Umbilical cord (tissue), 2 donors: Measurements from ENCODE around the gene EFL1. TPM values are rescaled to one million over a fixed set of nuclear protein-coding genes. Genes with fewer than 3 reads are reported as not detected.
"Not testable (repeated sequence)": the region's sequence is repeated elsewhere in the genome, so short reads cannot be mapped to it uniquely, and the experiment has no call there.

Experiments used
- DNase-seq: peaks from one replicate; pipeline ENCODE4 v3.0.0-alpha.2; 2015; ENCODE audit warnings: low spot score
- total RNA-seq: library from RNA; depleted of rRNA; stranded (reverse); fragments of >200 nt; gene quantifications from one replicate; pipeline ENCODE4 v1.2.3, GENCODE V29; 2014; ENCODE audit warnings: low replicate concordance; ENCODE audit not compliant: insufficient read depth

Gene EFL1
- total RNA-seq, 1 donor from 2014 or later = 12.5 TPM

- DNase-seq = not testable (repeated sequence)
Measured at GRCh38 chr15:82281276-82281675, 18.7 kb upstream of the EFL1 start.

DNA sequence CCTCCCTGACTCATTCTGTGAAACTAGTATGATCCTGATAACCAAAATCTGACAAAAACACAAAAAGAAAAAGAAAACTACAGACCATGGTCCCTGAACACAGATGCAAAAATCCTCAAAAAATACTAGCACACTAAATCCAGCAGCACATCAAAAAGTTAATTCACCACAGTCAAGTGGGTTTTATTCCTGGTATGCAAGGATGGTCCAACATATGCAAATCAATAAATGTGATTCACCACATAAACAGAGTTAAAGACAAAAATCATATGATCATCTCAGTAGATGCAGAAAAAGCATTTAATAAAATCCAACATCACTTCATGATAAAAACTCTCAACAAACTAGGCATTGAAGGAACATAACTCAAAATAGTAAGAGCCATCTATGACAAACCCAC lies 12.9 kb upstream of the EFL1 start:
- no peak for DNase-seq

DNA sequence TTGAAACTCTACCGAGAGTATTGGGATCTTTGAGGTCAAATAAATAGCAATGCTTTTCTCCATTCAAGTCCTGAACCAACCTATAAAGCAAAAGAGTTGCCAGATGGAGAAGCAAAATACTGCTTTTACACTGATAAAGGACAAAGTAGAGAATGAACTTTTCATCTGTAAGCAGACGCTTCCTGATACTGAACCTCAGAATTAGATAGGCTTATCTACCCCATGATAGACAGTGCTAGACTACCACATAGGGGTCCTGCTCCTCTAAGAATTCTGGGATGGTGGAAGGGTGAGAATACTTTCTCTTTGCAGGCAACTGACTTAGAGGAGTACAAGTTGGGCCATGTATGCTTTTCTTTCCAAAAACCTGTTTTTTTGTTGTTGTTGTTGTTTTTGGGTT lies 9.6 kb upstream of the EFL1 start:
- no peak for DNase-seq

GRCh38 chr15:82268454-82268853 lies 5.9 kb upstream of the EFL1 start:
- not testable (repeated sequence) for DNase-seq

GRCh38 chr15:82267137-82267536 lies 4.6 kb upstream of the EFL1 start:
- not testable (repeated sequence) for DNase-seq

DNA sequence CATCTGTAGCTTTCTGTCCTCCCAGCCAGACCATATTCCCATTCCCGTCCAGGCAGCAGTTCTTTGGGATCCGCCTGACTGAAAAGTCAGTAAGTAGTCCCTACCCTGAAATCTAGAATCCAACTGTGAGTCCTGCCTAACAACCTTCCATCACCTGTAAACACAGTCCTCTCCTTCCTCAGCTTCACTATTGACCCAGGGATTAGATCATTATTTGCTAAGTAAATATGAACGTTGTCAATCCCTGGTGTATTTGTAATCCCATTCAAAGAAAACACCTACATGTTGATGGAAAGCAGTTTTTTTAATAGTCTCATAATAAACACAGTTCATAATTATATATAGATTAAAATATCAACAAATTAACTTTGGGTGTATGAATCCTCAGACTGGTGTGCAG lies 816 bp upstream of the EFL1 start:
- no peak for DNase-seq

- DNase-seq = peak; percentile 37
Measured at GRCh38 chr15:82261566-82262421, 740 bp downstream of the EFL1 start.

- DNase-seq = not testable (repeated sequence)
Measured at GRCh38 chr15:82248261-82248660, 14.3 kb downstream of the EFL1 start.

DNA sequence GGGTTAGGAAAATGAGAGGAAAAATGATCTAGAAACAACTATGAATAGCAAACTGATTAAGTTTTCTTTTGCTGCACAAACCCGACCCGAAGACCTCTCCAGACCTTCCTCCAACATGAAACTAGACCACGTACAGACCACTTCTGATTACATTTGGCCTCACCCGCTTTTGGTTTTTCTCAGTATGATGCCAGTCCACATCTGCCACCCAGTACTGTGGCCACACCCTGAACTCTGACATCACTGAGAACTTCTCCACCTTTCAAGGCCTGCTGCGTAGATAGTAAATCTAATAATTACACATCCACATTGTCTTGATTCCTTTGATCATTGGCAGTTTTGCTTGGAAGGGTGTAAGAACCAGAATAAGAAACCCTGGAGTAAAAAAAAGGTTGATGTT lies 16.6 kb downstream of the EFL1 start:
- not testable (repeated sequence) for DNase-seq

DNA sequence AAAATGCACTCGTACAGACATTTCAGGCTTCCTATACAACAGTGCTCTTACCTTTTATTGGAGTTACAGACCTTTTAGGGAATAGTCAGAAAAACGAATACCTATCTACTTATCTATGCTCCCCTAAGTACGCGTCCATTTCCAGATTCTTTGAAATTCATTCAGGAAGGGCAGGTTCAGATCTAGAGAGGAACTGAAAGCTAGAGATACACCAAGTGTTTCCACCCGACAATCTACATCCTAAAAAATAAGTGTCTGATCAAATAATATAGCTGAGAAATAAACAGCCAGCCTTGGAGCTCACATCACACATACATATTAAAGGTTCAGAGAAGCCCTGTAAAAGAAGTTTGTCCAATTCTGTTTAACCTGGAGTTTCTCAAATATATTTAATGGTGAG lies 18.9 kb downstream of the EFL1 start:
- DNase-seq = not testable (repeated sequence)

GRCh38 chr15:82241836-82242499 lies 20.6 kb downstream of the EFL1 start:
- DNase-seq = not testable (repeated sequence)

DNA sequence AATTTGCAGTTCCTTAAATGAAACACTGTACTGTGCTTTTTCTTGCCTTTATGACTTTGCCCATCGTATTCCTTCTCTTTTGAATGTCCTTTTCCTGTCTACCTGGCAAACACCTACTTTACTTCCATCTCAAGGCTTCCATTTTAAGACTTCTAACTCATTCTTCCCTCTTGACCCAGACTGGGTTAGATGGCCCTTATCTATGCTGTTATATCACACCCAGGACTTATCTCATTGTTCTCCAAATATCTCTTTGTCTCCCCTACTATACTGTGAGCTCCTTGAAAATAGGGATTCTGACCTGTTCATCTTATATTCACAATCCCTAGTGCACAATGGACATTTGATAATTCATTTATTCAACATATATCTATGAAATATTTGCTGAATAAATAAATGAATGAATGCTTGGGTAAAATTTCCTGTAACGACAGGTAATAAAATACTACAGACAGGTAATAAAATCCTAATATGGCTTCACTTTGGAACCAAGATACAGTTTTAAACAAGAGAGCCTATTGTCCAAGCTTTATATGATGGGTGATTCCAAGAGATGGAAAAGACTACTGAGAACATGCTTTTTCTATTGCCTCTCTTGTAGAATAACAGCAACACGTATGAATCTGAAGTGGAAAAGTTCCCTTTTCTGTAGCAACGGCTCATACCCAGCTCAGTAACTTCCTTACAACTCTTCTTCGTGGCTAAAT lies 22.7 kb downstream of the EFL1 start:
- no peak for DNase-seq

GRCh38 chr15:82237944-82238534 lies 24.5 kb downstream of the EFL1 start:
- not testable (repeated sequence) for DNase-seq

- DNase-seq = no peak
Measured at GRCh38 chr15:82231842-82232241, 30.7 kb downstream of the EFL1 start.

DNA sequence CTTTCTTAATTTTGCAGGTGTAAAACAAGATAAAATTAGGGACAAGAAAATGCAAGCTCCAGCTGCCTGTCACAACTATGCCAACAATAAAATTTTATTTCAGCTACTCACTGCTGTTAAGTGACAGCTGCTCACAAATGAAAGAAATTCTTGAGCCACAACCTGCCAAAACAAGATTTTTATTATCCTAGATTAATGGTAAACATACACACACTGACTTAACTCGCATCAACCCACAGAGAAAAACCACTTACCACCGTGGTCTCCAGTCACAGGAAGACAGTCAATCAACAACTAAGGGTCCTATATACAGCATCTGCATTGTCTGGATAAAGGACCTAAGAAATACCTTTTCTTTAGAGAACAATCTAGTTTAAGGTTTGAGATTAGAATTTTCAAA lies 31.3 kb downstream of the EFL1 start:
- DNase-seq = no peak

- DNase-seq = no peak
Measured at GRCh38 chr15:82228750-82229149, 33.8 kb downstream of the EFL1 start.

GRCh38 chr15:82221535-82221934 lies 41.0 kb downstream of the EFL1 start:
- DNase-seq = peak; percentile 5

DNA sequence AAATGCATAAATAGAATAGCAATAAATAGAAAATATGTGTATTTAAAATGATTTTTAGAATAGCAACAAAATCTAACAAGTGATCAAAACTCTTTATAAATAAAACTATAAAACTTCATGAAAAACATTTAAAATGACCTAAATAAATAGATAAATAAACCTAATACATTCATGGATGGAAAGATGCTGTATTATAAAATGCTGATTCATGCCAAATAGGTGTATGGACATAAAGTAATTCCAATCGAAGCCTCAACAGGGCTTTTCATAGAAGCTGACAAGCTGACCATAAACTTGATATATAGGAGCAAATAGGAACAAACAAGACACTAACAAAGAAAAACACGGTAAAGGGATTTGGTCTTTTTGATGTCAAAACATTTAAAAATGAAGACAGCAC lies 46.4 kb downstream of the EFL1 start:
- DNase-seq = not testable (repeated sequence)

- DNase-seq = peak; percentile 7
Measured at GRCh38 chr15:82212201-82212600, 50.3 kb downstream of the EFL1 start.

GRCh38 chr15:82210066-82210597 lies 52.4 kb downstream of the EFL1 start:
- not testable (repeated sequence) for DNase-seq

- DNase-seq = not testable (repeated sequence)
Measured at GRCh38 chr15:82204575-82204974, 58.0 kb downstream of the EFL1 start.
